Ascending aorta (tissue), 2 donors: ENCODE measurements around the gene DDX31. TPM values are rescaled to one million over a fixed set of nuclear protein-coding genes. Genes with fewer than 3 reads are reported as not detected.

Source experiments
- DNase-seq, 2 donors: peaks; one replicate each; pipeline ENCODE4 v3.0.0-alpha.2; 2019; ENCODE audit warnings: low spot score in 2 of 2
- H3K27ac ChIP-seq, 2 donors: fragments of 200-600 bp; sonication (generic); one replicate each; pipeline ENCODE4 v1.5.1; 2016 to 2017; ENCODE audit warnings: mild to moderate bottlenecking in 1 of 2
- H3K27me3 ChIP-seq: fragments of 200-600 bp; sonication (generic); one replicate; pipeline ENCODE4 v1.5.1; 2017
- H3K36me3 ChIP-seq, 2 donors: fragments of 200-600 bp; sonication (generic); one replicate each; pipeline ENCODE4 v1.5.1; 2016
- H3K4me1 ChIP-seq, 2 donors: fragments of 200-600 bp; sonication (generic); one replicate each; pipeline ENCODE4 v1.5.1; 2016 to 2017; ENCODE audit warnings: mild to moderate bottlenecking in 1 of 2
- H3K4me3 ChIP-seq, 2 donors: fragments of 200-600 bp; sonication (generic); one replicate each; pipeline ENCODE4 v1.5.1; 2016 to 2017; ENCODE audit warnings: mild to moderate bottlenecking in 1 of 2
- H3K9me3 ChIP-seq, 2 donors: fragments of 200-600 bp; sonication (generic); one replicate each; pipeline ENCODE4 v1.5.1; 2016
- intact Hi-C: fragments of 100-400 bp; cut with DNase I; formaldehyde crosslinking; loops from one replicate; pipeline ENCODE4 v1.15.1; 2023
- total RNA-seq: library from RNA; depleted of rRNA; stranded (reverse); fragments of >200 nt; gene quantifications from one replicate; pipeline ENCODE4 v1.1.0, GENCODE V29; 2016
- TF ChIP-seq, protein P1 (sequence below), 3 experiments: fragments of 200-600 bp in 2 of 3; fragments of 450-650 bp in 1 of 3; sonication (generic) in 2 of 3; IDR thresholded peaks; one replicate each; pipeline ENCODE4 v1.5.1; 2016 to 2019; ENCODE audit warnings: antibody characterized with exemption in 3 of 3, mild to moderate bottlenecking in 1 of 3, moderate library complexity in 1 of 3

Gene DDX31
- total RNA-seq, 1 donor from 2014 or later = 20.4 TPM

DNA sequence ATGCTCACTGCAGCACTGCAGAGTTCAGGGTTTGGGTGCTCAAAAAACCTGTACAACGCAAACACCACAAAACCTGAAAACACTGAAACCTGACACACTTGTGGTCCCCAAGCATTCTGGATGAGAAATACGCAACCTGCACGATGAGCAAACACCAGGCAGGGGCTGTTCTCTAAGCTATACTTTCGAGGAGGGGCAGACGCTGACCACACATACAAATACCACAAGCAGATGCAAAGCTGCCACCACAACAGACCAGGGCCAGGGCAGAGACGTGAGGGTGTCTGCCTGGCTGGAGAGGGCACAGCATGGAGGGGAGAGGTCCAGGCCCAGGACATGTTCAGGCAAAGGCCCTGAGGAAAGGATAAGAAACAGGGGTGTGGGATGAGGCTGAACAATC, 64.4 kb downstream of the DDX31 start:
- TF ChIP-seq, protein P1, sequence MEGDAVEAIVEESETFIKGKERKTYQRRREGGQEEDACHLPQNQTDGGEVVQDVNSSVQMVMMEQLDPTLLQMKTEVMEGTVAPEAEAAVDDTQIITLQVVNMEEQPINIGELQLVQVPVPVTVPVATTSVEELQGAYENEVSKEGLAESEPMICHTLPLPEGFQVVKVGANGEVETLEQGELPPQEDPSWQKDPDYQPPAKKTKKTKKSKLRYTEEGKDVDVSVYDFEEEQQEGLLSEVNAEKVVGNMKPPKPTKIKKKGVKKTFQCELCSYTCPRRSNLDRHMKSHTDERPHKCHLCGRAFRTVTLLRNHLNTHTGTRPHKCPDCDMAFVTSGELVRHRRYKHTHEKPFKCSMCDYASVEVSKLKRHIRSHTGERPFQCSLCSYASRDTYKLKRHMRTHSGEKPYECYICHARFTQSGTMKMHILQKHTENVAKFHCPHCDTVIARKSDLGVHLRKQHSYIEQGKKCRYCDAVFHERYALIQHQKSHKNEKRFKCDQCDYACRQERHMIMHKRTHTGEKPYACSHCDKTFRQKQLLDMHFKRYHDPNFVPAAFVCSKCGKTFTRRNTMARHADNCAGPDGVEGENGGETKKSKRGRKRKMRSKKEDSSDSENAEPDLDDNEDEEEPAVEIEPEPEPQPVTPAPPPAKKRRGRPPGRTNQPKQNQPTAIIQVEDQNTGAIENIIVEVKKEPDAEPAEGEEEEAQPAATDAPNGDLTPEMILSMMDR (IDR thresholded peaks at IDR 0.05) = no peak
- Histone ChIP-seq H3K36me3 (peaks cover 35 to 63% of the 10 kb centered on the region in 2 donors), H3K4me1 (no peaks in the 10 kb centered on the region), H3K9me3 (no peaks in the 10 kb centered on the region), H3K4me3 (no peak overlapping the region), H3K27ac (no peak overlapping the region), H3K27me3 (no peaks in the 10 kb centered on the region)
- no peak for DNase-seq
- intact Hi-C loops = no loop called here

DNA sequence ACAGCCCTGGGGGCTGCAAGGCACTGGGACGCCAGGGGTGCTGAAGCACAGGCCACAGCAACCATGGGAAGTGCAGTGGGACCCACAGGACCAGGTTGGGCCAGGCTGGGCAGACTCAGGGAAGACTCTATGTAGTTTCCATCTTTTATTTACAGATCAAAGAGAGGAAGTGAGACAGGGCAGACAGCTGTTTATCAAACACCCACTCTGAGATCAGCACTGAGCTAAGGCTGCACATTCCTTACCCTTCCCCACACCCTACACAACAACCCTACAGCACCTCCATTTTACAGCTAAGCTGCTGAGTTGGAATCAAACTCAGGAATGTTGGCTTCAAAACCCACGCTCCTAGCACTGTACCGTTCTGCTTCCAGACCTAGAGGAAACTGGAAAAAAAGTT, 67.6 kb downstream of the DDX31 start:
- TF ChIP-seq, protein P1 (IDR thresholded peaks at IDR 0.05) = no peak
- DNase-seq = no peak
- no peak overlapping the region for H3K4me3 ChIP-seq
- intact Hi-C loops = no loop called here
- H3K4me1 ChIP-seq = no peaks in the 10 kb centered on the region
- no peaks in the 10 kb centered on the region for H3K27me3 ChIP-seq
- peaks cover 25 to 58% of the 10 kb centered on the region in 2 donors for H3K36me3 ChIP-seq
- H3K27ac ChIP-seq = no peak overlapping the region
- no peaks in the 10 kb centered on the region for H3K9me3 ChIP-seq

DNA sequence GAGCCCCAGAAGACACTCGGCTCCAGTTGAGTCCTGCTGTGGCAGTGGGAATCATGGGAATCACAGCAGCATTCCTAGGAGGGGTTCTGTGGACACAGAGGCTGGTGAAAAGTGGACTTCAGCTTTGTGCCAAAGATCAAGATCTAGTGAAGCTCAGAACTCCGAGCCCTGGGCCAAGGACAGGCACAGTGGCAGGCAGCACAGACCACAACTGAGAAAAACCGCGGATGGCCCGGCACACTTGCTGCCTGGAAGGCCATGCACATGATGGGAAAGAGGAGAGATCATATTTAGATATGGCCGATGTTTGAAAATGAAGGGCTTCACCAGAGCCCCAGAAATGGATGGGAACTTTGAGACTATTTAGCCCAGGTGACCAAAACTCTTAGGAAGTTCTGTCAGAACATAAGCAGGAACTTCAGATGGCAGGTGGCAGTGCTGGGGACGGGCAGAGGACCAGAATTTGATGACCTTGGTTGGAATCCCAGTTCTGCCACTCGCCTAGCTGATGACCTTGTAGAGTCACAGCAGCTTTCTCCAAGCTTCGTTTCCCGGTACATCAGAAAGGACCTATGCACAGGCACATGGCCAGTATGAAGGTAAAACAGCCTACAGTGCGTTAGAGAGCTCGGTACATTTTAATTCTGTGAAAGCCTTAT, 69.3 kb downstream of the DDX31 start:
- TF ChIP-seq, protein P1 (IDR thresholded peaks at IDR 0.05) = no peak
- intact Hi-C loops = no loop called here
- Histone ChIP-seq H3K4me1 (no peaks in the 10 kb centered on the region), H3K9me3 (no peaks in the 10 kb centered on the region), H3K4me3 (no peak overlapping the region), H3K36me3 (peaks cover 29 to 63% of the 10 kb centered on the region in 2 donors), H3K27ac (no peak overlapping the region), H3K27me3 (no peaks in the 10 kb centered on the region)
- DNase-seq = no peak

DNA sequence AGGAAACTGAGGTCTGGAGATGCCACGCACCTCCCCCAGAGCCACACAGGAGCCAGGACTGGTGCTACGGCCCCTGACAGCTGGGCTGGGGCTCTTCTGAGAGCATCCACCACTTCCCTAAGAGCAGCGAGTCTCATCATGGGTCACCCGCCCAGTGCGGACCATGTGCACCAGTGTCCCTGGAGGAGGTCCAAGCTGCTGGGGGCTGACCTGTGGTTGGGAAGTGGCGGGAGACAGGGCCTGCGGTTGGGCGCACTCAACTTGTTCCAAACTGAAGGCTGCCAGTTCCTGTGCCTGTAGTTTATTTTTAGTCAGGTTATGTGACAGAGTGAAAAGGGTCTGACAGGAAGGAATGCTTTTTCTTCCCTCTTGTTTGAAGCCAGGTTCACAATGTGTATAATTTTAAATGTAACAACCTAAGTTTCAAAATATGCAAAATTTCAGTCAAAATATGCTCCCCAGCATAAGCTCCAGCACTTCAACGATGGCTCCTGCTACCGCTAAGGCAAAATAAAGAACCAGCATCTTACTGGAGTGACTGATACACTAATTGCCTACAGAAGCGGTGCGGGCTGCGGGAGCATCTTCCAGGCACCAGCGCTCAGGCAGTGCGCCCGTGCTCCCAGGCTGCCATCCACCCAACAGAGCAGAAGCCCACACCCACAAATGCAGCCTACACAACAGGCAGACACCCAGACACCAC, 72.6 kb downstream of the DDX31 start:
- DNase-seq = no peak
- intact Hi-C loops = no loop called here
- H3K36me3 ChIP-seq = peaks cover 30 to 70% of the 10 kb centered on the region in 2 donors

DNA sequence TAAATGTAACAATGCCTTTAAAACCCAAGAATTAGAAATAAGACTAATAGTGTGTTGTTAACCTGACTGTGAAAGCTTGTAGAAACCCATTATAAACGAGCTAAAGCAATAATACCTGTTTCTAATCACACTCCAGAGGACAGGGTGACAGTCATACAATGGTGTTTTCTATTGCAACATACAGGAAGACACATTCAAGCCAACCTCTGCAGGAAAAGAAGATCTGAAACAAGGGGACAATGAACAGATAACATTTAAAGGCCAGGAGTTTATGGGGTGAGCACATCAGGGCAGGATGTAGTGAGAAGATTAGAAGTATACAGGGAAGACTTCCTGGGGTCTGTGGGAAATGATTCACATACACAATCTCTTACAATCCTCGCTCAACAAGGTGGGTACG, 73.6 kb downstream of the DDX31 start:
- TF ChIP-seq, protein P1 (IDR thresholded peaks at IDR 0.05) = no peak
- Histone ChIP-seq H3K36me3 (peaks cover 24 to 66% of the 10 kb centered on the region in 2 donors), H3K4me3 (no peak overlapping the region), H3K27me3 (no peaks in the 10 kb centered on the region), H3K9me3 (no peaks in the 10 kb centered on the region), H3K4me1 (no peaks in the 10 kb centered on the region), H3K27ac (no peak overlapping the region)
- intact Hi-C loops = no loop called here
- no peak for DNase-seq

More for the DNA sequence above, 72.6 kb downstream of the DDX31 start:
- Histone ChIP-seq H3K4me3 (no peak overlapping the region), H3K4me1 (no peaks in the 10 kb centered on the region), H3K27ac (no peak overlapping the region), H3K9me3 (no peaks in the 10 kb centered on the region), H3K27me3 (no peaks in the 10 kb centered on the region)
- TF ChIP-seq, protein P1 (IDR thresholded peaks at IDR 0.05) = no peak
